GM18858 (cell line): Measurements from ENCODE around the gene LGR4.
"Not testable (repeated sequence)": the region's sequence is repeated elsewhere in the genome, so short reads cannot be mapped to it uniquely, and the experiment has no call there.

Experiments used
- ATAC-seq: cut with Tn5 transposase; IDR thresholded peaks from one replicate; pipeline ENCODE4 v1.9.1; 2021; ENCODE audit not compliant: unreplicated experiment

The LGR4 gene

GRCh38 chr11:27355575-27356104, 117.0 kb downstream of the LGR4 start:
- ATAC-seq = no peak

DNA sequence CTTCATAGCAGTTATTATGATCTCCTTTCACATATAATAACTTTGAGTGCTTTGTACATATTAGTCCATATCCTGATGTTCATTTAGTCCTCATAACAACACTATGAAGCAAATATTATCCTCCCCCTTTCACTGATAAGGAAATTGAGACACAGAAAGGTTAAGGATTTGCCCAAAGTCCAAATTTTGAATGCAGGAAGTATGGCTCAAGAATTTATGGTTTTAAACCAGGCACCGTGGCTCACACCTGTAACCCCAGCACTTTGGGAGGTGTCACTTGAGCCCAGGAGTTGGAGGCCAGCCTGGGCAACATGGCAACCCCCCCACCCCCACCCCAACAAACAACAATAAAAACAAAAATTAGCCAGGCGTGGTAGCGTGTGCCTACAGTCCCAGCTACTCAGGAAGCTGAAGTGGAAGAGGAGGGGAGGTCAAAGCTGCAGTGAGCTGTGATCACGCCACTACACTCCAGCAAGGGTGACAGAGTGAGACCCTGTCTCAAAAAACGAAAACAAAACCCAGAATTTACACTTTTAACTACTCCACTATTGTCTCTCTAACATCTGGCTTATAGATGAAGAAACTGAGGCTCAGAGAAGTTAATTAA, 118.1 kb downstream of the LGR4 start:
- no peak for ATAC-seq

GRCh38 chr11:27353593-27354358, 118.8 kb downstream of the LGR4 start:
- no peak for ATAC-seq

GRCh38 chr11:27352781-27353180, 119.8 kb downstream of the LGR4 start:
- ATAC-seq = no peak

DNA sequence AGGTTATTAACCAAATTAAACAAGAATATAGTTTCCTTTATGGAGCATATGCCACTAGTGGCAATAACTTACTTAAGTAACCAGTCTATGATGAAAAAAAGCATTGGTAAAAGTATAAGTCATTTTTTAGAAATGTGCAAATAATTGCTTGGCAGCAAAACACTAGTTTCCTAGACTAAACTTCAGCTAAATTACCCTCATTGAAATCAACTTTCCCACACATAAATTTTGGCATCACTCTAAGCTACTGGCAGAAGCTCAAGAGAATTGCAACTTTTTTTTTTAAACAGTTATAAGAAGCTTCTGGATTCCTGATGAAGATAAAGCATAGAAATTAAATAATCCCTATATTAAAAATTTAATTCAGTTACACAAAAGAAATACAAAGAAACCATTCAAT, 122.1 kb downstream of the LGR4 start:
- no peak for ATAC-seq

GRCh38 chr11:27349919-27350318, 122.7 kb downstream of the LGR4 start:
- no peak for ATAC-seq

DNA sequence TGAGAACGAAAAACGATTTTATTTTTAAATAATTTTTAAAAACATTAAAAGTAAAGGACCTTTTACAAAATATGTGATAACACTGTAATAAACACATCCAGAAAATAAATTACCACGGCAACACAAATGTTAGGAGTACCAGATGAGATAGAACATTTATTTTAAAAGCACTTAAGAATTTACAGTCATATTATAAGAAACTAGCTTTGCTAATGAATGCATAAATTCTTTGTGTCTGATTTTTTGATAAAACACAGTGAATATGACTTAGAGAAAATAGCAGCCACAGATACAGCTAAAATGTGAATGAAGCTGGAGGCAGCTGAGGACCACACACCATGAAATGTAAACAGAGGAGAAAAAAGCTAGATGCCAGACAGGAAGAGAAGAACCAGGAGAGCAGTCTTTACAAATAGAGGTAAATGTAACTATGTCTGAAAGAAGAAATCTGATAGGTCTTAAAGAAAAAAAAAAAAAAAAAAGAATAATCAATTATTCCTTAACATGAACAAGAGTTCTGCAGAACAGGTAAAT, 124.2 kb downstream of the LGR4 start:
- no peak for ATAC-seq

DNA sequence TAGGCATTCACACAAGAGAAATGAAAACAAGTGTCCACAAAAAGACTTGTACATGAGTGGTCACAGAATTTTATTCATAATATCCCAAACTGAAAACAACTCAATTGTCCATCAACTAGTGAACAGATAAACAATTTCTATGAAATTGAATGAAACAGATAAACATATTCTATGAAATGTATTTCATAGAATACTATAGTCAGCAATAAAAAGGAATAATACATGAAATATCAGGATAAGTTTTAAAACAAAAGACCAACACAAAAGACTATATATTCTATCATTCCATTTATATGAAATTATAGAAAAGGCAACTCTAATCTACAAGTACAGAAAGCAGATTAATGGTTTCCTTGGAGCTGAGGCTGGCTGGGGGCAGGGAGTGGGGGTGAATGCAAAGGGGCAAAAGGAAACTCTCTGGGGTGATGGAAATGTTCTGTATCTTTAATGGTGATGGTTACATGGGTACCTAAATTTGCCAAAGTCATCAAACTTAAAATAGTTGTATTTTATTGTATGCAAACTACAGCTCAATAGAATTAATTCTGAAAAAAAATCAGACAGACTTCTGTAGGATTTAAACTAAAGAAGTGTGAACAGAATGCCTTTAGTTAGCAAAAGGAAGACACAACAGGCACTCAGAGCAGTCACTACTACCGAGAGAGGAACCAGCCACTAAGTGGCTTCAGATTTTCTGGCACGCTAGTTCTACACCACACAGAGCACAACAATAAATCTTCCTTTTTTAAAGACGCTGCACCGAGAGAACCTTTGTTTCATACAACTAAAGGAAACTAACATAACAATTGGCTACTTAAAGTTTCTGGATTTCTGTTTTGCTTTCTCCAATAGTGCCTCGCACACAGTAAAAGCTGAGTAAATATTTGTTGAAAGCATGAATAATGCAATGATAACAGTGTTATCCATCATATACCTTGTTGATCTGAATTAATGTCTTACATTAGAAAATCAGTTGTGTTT, 124.9 kb downstream of the LGR4 start:
- ATAC-seq = no peak

DNA sequence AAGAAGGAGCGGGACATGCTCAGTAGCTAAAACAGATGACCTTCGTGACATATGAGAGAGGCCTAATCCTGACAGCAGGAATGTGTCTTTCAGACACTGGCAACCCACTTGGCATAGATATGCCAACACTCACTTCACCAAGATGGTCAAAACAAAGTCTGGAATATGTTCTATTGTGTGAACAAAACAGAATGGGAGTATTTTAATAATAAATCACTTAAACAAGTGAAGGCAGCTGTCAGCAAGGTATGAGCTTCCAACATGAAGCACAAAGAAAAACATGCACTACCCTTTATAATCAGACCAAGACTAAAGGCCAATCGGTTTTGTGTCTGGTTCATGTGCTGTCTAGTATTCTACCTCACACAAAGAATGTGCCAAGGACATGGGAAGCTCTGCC, 132.6 kb downstream of the LGR4 start:
- ATAC-seq = no peak

DNA sequence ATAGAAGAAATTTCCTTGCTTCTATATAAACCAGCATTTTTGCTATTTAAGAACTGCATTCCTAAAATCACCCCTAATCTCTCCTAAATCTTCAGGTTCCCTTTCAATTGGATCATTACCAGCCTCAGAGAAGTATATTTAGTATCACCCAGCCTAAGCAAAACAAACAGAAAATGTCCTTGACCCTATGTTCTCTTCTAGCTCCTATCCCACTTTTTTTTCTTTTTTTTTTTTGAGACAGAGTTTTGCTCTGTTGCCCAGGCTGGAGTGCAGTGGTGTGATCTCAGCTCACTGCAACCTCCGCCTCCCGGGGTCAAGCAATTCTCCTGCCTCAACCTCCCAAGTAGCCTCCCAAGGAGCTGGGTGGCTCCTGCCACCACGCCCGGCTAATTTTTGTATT, 137.8 kb downstream of the LGR4 start:
- ATAC-seq = not testable (repeated sequence)

GRCh38 chr11:27331981-27332380, 140.6 kb downstream of the LGR4 start:
- ATAC-seq = no peak

DNA sequence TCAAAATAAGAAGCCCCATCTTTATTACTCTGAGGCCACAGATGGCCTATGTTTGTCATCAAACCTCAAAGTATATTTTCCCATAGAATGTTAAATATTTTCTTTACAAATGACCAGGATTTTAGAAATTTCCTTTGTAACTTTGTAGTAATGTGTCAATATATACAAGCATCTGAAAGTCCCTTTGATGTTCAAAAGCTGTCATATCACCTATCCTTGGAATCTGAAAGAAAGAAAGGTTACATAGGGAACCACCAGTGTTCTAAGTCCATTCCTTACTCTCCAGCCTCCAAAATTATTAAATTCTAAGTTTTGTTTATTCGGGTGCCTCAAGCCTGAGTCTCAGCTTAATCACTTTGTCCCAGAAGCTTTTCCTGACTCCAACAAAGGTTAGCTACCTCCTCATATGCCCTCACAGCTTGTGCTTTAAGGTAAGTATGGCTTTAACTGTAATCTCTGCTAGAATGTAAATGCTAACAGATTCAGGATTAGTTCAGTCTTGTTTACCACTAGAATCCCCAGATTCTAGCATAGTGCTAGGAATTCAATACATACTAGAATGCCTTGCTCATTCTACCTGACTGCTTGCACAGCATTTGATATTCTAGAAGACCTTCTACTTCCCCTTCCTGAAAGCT, 141.8 kb downstream of the LGR4 start:
- ATAC-seq = no peak

GRCh38 chr11:27329867-27330632, 142.5 kb downstream of the LGR4 start:
- ATAC-seq = no peak

DNA sequence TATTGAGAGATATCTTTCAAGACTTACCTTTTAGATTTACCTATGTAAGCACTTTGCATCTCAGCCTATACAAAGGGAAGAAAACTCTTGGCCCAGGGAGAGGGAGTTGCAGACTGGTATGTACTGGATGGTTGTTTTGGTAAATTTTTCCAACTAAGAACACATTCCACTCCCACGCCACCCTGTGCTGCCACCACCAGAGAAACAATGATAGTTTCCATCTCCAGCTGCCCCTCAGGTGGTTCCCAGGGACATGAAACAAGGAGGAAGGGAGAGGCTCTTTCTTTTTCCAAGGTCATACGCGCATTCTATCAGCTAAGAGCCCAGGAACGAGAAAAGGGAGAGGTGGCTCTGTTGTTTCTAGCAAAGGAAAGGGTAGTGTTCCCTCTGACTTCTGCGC, 144.0 kb downstream of the LGR4 start:
- ATAC-seq = no peak

GRCh38 chr11:27327064-27327463, 145.5 kb downstream of the LGR4 start:
- ATAC-seq = not testable (repeated sequence)

DNA sequence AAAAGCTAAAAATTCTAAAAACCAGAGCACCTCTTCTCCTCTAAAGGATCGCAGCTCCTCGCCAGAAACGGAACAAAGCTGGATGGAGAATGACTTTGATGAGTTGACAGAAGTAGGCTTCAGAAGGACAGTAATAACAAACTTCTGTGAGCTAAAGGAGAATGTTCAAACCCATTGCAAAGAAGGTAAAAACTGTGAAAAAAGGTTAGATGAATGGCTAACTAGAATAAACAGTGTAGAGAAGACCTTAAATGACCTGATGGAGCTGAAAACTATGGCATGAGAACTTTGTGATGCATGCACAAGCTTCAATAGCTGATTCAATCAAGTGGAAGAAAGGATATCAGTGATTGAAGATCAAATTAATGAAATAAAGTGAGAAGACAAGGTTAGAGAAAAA, 150.4 kb downstream of the LGR4 start:
- not testable (repeated sequence) for ATAC-seq

- ATAC-seq = not testable (repeated sequence)
Measured at GRCh38 chr11:27321340-27321739, 151.2 kb downstream of the LGR4 start.

DNA sequence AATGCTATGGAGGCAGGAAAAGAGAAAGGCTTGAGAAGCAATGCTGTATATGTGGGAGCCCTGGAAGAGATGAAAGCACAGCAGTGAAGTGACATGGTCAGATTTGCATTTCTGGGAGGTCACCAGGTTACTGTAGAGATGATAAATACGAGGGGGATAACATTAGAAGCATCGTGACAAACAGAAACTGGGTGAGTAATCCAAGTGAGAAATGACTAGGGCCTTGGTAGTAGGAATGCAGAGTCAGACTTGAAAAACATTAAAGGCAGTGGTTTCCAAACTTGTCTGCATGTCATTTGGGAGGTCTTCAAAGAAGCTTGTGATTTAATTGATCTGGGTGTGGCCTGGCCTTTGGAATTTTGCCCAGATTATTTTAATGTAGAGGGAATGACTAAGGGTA, 153.5 kb downstream of the LGR4 start:
- ATAC-seq = peak; percentile 100

DNA sequence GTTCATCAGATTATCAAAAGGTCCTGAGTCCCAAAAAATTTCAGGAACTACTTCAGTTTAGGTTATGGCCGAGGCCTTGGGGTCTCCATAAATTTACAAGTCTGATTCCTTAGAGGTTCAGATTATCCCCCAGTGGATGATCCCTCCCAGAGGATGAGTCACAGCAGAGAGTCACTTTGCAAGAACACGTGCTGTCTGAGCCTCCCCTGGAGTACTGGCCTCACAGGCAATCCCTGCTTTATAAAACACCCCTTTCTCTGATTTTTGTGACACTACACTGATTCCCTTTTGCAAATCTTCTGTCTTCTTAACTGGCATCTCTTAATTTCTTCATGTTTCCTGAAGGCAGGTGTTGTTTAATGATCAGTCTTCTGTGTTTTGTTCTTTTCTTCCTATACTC, 154.8 kb downstream of the LGR4 start:
- ATAC-seq = no peak
